NCI-H187 treated with DMSO at 0.1 percent for 48 hours (cell line): ENCODE results near the gene ERP44.
"Not testable (repeated sequence)": the region's sequence is repeated elsewhere in the genome, so short reads cannot be mapped to it uniquely, and the experiment has no call there.

Experiments used
- DNase-seq: peaks from one replicate; lab custom pipeline; 2025; lab: John Stamatoyannopoulos, UW

ERP44 gene

GRCh38 chr9:100011062-100011681, 87.6 kb downstream of the ERP44 start:
- DNase-seq, result peak; percentile 7

DNA sequence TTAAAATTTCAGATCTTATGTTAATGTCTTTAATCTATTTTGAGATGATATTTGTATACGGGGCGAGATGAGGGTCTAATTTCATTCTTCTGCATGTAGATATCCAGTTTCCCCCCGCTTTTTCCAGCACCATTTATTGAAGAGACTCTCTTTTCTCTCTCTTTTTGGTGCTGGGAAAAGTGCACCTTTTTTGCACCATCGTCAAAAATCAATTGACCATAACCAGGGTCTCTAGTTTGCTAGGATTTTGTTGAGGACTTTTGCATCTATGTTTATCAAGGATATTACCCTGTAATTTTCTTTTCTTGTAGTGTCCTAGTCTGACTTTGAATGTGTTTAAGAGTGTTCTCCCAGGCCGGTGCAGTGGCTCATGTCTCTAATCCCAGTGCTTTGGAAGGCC, 99.0 kb downstream of the ERP44 start:
- no peak for DNase-seq

- no peak for DNase-seq
Observed at GRCh38 chr9:99998866-99999265, 99.9 kb downstream of the ERP44 start.

DNA sequence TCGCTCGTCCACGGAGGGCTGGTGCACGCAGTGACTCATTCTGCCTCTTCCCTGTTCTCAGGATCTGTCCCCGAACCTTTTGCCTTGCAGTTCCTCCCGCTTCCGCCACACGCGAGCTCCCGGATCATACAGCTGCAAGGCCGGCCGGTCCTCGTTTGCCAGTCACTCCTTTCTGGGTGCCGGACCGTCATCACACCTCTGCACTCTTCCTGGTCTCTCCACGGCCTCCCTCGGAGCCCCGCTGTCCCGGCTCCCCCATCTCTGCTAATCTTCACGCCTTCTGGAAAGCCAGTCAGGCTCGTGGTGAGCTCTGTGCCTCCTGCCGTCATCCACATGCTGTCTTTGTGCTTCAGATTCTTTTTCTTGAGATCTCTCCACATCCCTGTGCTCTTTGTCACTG, 100.5 kb downstream of the ERP44 start:
- no peak for DNase-seq

DNA sequence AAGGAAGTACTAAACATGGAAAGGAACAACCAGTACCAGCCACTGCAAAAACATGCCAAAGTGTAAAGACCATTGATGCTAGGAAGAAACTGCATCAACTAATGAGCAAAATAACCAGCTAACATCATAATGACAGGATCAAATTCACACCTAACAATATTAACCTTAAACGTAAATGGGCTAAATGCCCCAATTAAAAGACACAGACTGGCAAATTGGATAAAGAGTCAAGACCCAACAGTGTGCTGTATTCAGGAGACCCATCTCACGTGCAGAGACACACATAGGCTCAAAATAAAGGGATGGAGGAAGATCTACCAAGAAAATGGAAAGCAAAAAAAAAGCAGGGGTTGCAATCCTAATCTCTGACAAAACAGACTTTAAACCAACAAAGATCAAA, 108.3 kb downstream of the ERP44 start:
- not testable (repeated sequence) for DNase-seq

GRCh38 chr9:99986642-99987041, 112.2 kb downstream of the ERP44 start:
- no peak for DNase-seq

DNA sequence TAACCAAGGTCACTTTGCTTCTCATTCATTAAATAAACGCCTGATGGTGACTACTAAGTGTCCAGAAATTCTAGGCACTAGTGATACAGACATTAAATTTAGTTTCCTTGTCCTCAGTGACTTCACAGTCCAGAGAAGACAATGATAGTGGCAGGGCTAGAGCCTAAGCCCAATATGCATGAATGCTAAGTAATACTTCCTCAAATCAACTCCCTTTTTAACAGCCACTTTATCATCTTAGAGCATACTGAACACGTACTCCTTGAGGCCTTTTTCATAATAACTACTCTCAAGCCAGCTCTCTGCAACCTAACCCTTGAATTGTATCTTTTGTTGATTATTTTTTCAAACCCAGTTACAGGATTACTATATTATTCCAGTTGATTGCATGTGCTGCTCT, 118.2 kb downstream of the ERP44 start:
- DNase-seq, result no peak

- DNase-seq, result no peak
Observed at GRCh38 chr9:99978221-99978620, 120.6 kb downstream of the ERP44 start.

DNA sequence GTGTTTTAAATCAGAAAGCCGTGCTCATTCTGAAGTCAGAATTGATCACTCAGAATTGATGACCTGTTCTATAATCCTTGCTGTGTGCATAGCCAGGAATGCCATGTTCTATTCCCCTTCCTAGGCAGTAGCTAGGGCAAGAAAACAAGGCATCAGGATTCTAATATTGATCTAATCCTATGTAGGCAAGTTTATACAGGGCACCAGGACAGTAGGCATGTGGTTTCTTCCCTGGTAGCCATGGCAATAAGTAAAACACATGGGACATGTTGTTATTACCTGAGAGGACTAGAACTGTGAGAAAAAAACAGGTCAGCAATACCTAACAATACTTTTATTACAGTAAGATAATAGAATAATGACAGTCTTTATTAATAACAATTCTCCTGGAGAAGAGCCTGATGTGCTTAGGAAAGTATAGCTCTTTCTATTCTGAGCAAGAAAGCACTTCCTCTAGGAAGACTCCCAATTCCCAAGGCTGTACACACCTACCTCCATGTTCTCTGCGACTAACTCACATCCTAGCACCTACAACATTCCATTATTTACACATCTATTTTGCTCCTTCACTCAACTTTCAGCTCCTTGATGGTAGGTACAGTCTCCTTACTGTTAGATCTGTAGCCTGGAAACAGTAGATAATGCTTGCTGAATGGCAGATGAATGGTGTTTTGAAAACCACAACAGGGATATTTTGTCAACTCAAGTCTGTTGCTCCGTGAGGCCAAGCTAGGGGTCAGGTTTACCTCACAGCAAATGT, 121.6 kb downstream of the ERP44 start:
- DNase-seq, result no peak

DNA sequence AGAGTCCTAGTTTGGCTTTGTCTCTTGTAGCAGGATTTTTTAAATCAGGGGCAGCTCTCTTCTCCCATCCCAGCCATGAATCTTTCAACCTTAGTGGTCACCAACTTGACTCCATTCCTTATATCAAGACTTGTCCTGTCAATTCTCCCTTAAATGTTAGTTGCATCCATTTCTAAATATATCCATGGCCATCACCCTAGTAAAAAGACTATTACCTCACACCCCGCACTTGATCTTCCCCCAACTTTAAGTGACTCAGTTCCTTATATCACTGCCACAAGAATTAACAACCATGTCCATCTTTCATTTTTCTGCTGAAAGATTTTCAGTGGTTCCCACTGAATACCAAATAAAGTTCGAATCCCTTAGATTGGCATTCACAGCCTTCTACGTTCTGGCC, 125.3 kb downstream of the ERP44 start:
- DNase-seq, result no peak

GRCh38 chr9:99971410-99971809, 127.4 kb downstream of the ERP44 start:
- no peak for DNase-seq

DNA sequence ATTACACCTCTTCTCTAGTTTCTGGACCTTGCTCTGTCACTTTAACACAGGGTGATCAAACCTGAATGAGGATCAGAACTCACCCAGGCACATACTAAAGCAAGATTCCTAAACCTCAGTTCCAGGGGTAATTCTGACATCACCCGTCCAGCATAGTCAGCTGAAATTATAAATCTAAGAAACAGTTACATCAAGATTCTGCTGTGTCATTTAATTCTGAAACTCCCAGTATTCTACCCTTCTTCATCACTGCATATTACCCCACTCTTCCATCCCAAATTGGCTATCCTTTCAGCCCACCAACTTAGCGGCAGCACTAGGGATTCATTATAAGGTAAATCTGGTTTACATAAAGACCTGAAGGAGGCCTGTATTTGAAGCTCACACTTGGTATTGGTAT, 128.3 kb downstream of the ERP44 start:
- DNase-seq, result no peak

DNA sequence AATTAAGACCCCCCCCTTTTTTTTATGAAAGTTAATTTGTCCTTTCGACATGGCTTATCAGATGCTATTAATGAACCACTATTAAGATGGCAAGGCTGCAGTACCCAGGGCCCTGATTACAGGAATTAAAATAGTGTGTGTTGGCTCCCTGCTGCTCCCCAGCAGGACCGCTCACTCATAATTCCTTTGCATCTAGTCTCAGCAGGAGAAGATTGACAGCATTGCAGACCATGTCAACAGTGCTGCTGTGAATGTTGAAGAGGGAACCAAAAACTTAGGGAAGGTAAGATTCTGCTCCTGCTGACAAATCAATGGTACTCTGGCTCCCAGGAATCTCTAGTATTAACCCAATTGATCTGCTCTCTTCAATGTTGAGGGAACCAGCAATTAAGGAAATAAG, 131.3 kb downstream of the ERP44 start:
- no peak for DNase-seq

GRCh38 chr9:99966716-99967115, 132.1 kb downstream of the ERP44 start:
- no peak for DNase-seq

DNA sequence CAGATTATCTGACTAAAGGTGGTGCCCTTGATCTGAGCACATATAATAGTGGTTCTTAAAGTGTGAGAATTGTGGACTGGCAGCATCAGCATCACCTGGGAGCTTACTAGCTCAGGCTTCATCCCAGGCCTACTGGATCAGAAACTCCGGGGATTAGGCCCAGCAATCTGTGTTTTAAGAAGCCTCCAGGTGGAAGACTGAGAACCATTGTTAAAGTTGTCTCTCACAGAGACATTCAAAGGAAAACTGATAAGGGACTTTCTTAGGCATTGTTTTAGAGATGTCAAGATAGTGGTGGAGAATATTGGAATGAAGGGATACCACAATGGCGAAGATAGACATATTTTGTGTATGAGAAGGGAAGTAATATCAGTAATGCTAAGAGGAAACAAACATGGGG, 132.8 kb downstream of the ERP44 start:
- no peak for DNase-seq

DNA sequence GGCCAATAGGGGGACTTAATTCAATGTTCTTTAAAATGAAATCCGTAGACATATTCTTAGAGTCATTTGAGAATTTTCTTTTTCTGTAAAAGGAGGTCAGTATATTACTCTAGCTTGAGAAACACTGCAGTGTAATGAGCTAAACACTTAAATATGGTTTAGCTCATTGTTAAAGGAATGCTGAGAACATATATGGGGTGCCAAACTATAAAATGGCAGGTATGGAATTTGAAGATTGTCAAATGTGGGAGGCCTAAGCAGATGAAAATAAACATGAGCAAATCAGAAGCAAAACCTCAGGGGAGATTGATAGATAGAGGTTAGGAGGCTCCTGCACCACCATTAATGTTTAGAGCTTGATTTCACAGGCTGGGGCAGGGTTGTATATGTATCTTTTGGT, 134.5 kb downstream of the ERP44 start:
- no peak for DNase-seq

GRCh38 chr9:99962680-99963261, 136.0 kb downstream of the ERP44 start:
- no peak for DNase-seq

DNA sequence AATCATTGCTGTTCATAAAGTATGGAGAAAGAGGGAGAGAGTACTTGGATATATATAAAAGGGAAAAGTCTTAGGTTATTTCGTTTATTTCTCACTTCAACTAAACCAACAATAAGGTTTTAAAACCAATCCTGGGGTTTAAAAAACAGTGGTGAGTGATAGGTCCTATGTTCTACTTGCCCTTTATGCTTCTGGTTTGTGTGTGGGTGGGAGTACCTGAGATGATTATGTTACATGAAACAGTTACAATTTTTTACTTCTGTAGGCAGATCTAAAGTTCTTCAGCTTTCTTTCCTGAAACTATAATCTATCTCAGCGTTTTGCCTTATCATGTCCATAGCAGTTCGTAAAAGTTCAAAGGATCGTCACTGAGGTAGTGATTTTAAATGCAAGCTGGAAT, 143.2 kb downstream of the ERP44 start:
- no peak for DNase-seq

DNA sequence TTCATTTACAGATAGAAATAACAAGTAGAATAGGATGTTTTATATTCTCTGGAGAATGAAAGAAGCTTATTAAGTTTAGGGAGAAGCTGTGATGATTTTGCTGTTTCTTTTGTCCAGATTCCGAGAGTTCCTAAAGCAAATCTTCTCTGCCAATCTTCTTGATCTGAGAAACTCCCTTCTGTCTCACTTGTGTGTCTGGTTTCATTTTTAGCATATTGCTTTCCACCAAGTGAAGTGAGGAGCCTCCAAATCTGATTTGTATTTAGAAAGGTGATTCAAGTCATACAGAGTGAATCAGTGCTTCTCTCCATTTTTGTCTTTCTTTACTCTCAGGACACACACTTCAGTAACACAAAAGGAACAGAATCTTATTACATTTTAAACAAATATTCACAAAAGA, 144.0 kb downstream of the ERP44 start:
- DNase-seq, result no peak

GRCh38 chr9:99953861-99954507, 144.8 kb downstream of the ERP44 start:
- DNase-seq, result no peak

DNA sequence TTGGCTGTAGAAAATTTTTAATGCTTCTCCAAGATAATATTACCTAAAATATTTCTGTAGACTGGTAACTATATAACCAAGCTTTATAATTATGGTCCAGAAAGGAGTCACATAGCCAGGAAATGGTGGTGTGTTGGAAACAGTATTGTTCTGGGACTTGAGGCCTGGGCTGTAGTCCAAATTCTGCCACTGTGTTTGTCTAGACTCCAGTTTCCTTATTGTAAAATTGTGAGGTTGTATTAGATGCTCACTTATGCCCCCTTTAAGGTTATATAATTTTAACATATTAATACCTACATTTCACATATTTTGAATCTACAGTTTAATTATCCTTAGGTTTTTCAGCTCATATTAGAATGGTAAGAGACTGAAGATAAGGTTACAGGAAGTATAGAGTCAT, 149.9 kb downstream of the ERP44 start:
- no peak for DNase-seq

DNA sequence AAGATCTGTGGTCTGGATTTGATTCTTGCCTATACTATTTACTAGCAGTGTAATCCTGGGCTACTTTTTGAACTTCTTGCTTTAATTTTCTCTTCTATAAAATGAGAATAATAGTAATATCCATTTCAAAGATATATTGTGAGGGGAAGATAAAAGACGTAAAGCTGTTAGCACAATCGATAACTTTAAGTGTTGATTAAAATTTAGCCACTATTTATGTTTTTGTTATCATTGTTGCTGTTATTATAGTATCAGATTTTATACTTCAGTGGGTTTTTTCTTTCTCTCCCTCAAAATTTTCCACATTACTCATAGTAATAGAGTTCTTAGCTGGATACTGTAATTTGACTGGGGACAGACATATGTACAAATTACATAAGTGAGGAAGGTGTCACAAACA, 150.3 kb downstream of the ERP44 start:
- DNase-seq, result no peak

- no peak for DNase-seq
Observed at GRCh38 chr9:99947395-99947794, 151.4 kb downstream of the ERP44 start.
